SU-DHL-6 (cell line): ENCODE data around the gene SNRPB2.

Experiments
- CTCF ChIP-seq: fragments of 200-600 bp; sonication (generic); IDR thresholded peaks from one replicate; pipeline ENCODE4 v1.5.1; 2017; ENCODE audit warnings: antibody characterized with exemption, mild to moderate bottlenecking, low read length, moderate library complexity; ENCODE audit not compliant: insufficient read depth, poor library complexity, severe bottlenecking
- EZH2phosphoT487 ChIP-seq: fragments of 200-600 bp; sonication (generic), shearing (Covaris generic); conservative IDR thresholded peaks from 2 replicates; pipeline ENCODE4 v1.6.1; 2018; ENCODE audit warnings: mild to moderate bottlenecking, antibody characterized with exemption, low read length, moderate library complexity, mixed read lengths

GRCh38 chr20:16711661-16712258 is 18.1 kb upstream of the SNRPB2 start:
- TF ChIP-seq CTCF: no peak
- no peak for TF ChIP-seq EZH2phosphoT487
